ENCODE data around the gene DNM1L. TPM values are rescaled to one million over a fixed set of nuclear protein-coding genes. Genes with fewer than 3 reads are reported as not detected.

DNM1L gene
- total RNA-seq, 4 donors from 2014 or later = 66.9 to 109 (median 88.3) TPM

DNA sequence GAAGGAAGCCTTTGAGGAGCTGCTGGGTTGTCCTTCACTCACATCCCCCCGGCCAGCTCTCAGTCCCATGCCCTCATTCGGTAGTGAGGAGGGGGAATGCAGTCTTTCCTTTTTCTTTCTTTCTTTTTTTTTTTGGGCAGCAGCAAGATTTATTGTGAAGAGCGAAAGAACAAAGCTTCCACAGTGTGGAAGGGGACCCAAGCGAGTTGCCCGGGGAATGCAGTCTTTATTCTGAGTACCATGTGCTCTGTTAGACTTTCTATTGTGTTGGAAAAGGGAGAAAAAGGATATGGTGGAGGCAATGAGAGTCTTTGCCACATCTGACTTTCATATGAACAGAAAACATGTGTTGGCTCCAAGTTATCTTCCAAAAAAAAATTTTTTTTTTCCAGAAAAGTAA is 106.5 kb downstream of the DNM1L start:
- no peaks in the 10 kb centered on the region for H3K36me3 ChIP-seq
- no peak overlapping the region for H3K27ac ChIP-seq
- H3K4me1 ChIP-seq = no peaks in the 10 kb centered on the region
- ATAC-seq = no peak
- no peaks in the 10 kb centered on the region for H3K9me3 ChIP-seq
- no peak overlapping the region for H3K4me3 ChIP-seq
- WGBS, 2 donors (ENCODE audit: low coverage in 1 of 2) = 60 to 77% methylated on average over 5 of the region's 5 CpGs
- H3K27me3 ChIP-seq = peaks cover 10% of the 10 kb centered on the region
- TF ChIP-seq, protein P1, sequence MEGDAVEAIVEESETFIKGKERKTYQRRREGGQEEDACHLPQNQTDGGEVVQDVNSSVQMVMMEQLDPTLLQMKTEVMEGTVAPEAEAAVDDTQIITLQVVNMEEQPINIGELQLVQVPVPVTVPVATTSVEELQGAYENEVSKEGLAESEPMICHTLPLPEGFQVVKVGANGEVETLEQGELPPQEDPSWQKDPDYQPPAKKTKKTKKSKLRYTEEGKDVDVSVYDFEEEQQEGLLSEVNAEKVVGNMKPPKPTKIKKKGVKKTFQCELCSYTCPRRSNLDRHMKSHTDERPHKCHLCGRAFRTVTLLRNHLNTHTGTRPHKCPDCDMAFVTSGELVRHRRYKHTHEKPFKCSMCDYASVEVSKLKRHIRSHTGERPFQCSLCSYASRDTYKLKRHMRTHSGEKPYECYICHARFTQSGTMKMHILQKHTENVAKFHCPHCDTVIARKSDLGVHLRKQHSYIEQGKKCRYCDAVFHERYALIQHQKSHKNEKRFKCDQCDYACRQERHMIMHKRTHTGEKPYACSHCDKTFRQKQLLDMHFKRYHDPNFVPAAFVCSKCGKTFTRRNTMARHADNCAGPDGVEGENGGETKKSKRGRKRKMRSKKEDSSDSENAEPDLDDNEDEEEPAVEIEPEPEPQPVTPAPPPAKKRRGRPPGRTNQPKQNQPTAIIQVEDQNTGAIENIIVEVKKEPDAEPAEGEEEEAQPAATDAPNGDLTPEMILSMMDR (IDR thresholded peaks at IDR 0.05) = no peak
- TF ChIP-seq POLR2A (IDR thresholded peaks at IDR 0.05) = no peak
- TF ChIP-seq POLR2AphosphoS5 (IDR thresholded peaks at IDR 0.05) = no peak
- TF ChIP-seq EP300 (IDR thresholded peaks at IDR 0.05) = no peak

DNA sequence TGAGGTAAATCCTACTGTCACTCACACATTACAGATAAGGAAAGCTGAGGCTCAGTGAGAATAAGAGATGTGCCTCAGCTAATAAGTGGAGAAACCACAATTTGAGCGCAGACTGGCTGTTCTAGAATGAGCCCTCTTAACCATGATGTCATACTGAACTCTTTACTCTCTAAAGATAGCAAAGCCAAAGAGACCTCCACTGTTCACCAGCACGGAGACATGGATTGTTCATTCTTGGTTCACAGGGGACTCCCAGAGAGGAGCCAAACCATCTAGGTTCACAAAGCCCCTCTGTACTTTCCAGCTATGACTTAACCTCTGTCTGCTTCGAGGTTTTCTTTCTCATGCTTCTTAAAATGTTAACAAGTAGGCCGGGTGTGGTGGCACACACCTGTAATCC is 109.3 kb downstream of the DNM1L start:
- no peaks in the 10 kb centered on the region for H3K9me3 ChIP-seq
- H3K27ac ChIP-seq = no peak overlapping the region
- no peaks in the 10 kb centered on the region for H3K36me3 ChIP-seq
- peaks cover 10% of the 10 kb centered on the region for H3K27me3 ChIP-seq
- ATAC-seq = no peak
- TF ChIP-seq, protein P1 (IDR thresholded peaks at IDR 0.05) = no peak
- TF ChIP-seq EP300 (IDR thresholded peaks at IDR 0.05) = no peak
- no peak for TF ChIP-seq POLR2AphosphoS5 (IDR thresholded peaks at IDR 0.05)
- no peak for TF ChIP-seq POLR2A (IDR thresholded peaks at IDR 0.05)
- H3K4me1 ChIP-seq = no peaks in the 10 kb centered on the region
- WGBS, 2 donors (ENCODE audit: low coverage in 1 of 2) = 31 to 77% methylated on average over 3 of the region's 4 CpGs
- no peak overlapping the region for H3K4me3 ChIP-seq

DNA sequence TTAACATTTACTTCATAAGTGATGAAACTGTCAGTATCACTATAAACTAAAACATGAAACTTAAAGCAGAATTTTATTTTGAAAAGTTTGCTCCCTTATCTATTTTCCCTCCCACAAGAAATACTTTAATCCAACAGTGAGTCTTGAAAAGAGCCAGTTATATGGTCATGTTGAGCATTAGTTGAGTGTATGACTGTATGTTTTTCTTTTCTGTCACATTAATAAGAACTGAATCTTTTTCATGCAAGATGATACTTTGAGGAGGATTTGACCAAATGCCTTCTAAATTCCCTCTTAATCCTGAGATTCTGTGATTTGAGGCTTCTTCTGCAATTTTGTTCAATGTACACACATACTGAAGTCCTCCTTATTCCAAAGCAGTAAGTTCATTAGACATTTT is 110.3 kb downstream of the DNM1L start:
- no peak overlapping the region for H3K4me3 ChIP-seq

DNA sequence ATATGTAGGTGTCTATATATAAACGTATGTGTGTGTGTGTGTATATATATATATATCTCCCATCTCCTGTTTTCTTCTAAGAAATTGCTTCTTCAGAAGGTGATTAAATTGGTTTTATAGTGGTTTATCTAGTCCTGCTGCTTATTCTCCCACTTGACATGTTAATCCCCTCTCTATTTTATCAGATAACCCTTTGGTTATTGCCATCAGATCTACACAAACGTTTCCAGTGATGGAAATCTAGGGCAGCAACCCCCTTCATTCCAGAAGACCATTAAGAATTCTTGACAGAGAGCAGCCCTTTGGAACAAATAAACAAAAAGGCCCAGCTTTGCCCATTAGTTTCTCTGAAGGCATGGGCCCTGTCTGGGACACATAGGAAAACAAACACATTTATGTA is 110.8 kb downstream of the DNM1L start:
- Histone ChIP-seq H3K36me3 (no peaks in the 10 kb centered on the region), H3K4me3 (no peak overlapping the region), H3K4me1 (no peaks in the 10 kb centered on the region), H3K27me3 (peaks cover 7% of the 10 kb centered on the region), H3K9me3 (no peaks in the 10 kb centered on the region), H3K27ac (no peak overlapping the region)
- TF ChIP-seq POLR2A (IDR thresholded peaks at IDR 0.05) (no peak), EP300 (IDR thresholded peaks at IDR 0.05) (no peak), POLR2AphosphoS5 (IDR thresholded peaks at IDR 0.05) (no peak)
- TF ChIP-seq, protein P1 (IDR thresholded peaks at IDR 0.05) = no peak
- no peak for ATAC-seq
- WGBS, 2 donors (ENCODE audit: low coverage in 1 of 2) = 10 to 26% methylated on average over 2 of the region's 2 CpGs

More for the DNA sequence above, 110.3 kb downstream of the DNM1L start:
- Histone ChIP-seq H3K27ac (no peak overlapping the region), H3K9me3 (no peaks in the 10 kb centered on the region), H3K36me3 (no peaks in the 10 kb centered on the region), H3K4me1 (no peaks in the 10 kb centered on the region), H3K27me3 (peaks cover 10% of the 10 kb centered on the region)
- TF ChIP-seq POLR2AphosphoS5 (IDR thresholded peaks at IDR 0.05) (no peak), EP300 (IDR thresholded peaks at IDR 0.05) (no peak)
- TF ChIP-seq, protein P1 (IDR thresholded peaks at IDR 0.05) = no peak
- no peak for ATAC-seq

DNA sequence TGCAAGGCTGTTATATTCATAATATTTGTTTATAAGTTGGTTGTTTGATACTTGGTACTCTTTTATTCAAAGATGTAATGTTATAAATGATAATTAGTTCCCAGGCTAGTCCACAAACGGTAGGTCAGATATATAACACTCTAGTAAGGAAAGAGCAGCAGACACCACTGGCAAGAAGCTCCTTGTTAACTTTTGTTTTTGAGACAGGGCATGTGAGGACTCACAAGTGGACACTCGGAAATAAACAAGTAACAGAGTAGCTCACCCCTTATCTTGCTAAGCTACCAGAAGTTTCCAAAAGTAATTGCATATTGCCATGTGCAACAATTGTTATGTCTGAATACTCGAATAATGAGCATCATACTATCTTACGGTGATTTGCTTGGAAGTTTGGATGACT is 115.2 kb downstream of the DNM1L start:
- no peak overlapping the region for H3K27ac ChIP-seq
- no peaks in the 10 kb centered on the region for H3K36me3 ChIP-seq
- no peaks in the 10 kb centered on the region for H3K27me3 ChIP-seq
- TF ChIP-seq POLR2AphosphoS5 (IDR thresholded peaks at IDR 0.05) (no peak), EP300 (IDR thresholded peaks at IDR 0.05) (no peak), POLR2A (IDR thresholded peaks at IDR 0.05) (no peak)
- TF ChIP-seq, protein P1 (IDR thresholded peaks at IDR 0.05) = no peak
- WGBS, 2 donors (ENCODE audit: low coverage in 1 of 2) = 41 to 90% methylated on average over 3 to 4 of the region's 4 CpGs
- H3K9me3 ChIP-seq = no peaks in the 10 kb centered on the region
- H3K4me1 ChIP-seq = no peaks in the 10 kb centered on the region
- no peak for ATAC-seq
- no peak overlapping the region for H3K4me3 ChIP-seq

Small RNAs within 50 kb of the gene (small RNA-seq; reads per million reads assigned to genes)
- gene RF00019 = 0 reads per million in 4 donors

Other genes with a start within 250 kb of the DNM1L start
- 10 to 100 TPM; 13.2 to 24.0 (median 16.7) TPM for gene YARS2, start 76.6 kb downstream of the DNM1L start, total RNA-seq
- 1 to 10 TPM in 3 of 4 donors, under 1 TPM in 1; 0.62 to 3.3 (median 1.2) TPM for gene PKP2, start 217.5 kb downstream of the DNM1L start, total RNA-seq

Data from gastroesophageal sphincter (tissue), 4 donors.